ENCODE measurements around the gene ARHGAP32. TPM values are rescaled to one million over a fixed set of nuclear protein-coding genes. Genes with fewer than 3 reads are reported as not detected.

The ARHGAP32 gene
- total RNA-seq, 1 experiment from 2014 or later = 22.0 TPM

GRCh38 chr11:128949791-128950454, 242.2 kb downstream of the ARHGAP32 start:
- no peaks in the 10 kb centered on the region; a peak in 1 of 4 replicates for H3K4me1 Mint-ChIP-seq
- H3K9me3 Mint-ChIP-seq = no peaks in the 10 kb centered on the region; a peak in 2 of 5 replicates
- Histone ChIP-seq H2BK15ac (ENCODE audit: low read depth, low read length) (no peak overlapping the region), H3K18ac (ENCODE audit: insufficient read length, low read depth, low read length) (no peak overlapping the region), H2BK12ac (ENCODE audit: insufficient read length, low read depth, low read length) (no peak overlapping the region), H3K23me2 (ENCODE audit: insufficient read length, low read depth, low read length, poor library complexity, severe bottlenecking) (no peaks in the 10 kb centered on the region), H2AFZ (ENCODE audit: low read length) (no peak overlapping the region), H2BK120ac (ENCODE audit: low read depth, low read length, poor library complexity, severe bottlenecking) (no peak overlapping the region), H3K27ac (ENCODE audit: insufficient read length, low read depth, low read length) (no peak overlapping the region), H3K9me3 (ENCODE audit: control insufficient read depth, low read depth, low read length) (no peaks in the 10 kb centered on the region), H3K79me1 (ENCODE audit: insufficient read depth, low read depth, low read length, poor library complexity, severe bottlenecking) (no peaks in the 10 kb centered on the region), H2BK20ac (ENCODE audit: low read depth, low read length, poor library complexity, severe bottlenecking) (no peak overlapping the region), H3K23ac (ENCODE audit: insufficient read length, low read depth, low read length) (no peak overlapping the region), H3K9ac (ENCODE audit: extremely low read depth, insufficient read length, low read length) (no peak overlapping the region), H3K27me3 (ENCODE audit: insufficient read depth, low read length) (peaks cover 2% of the 10 kb centered on the region; the same call in 1 of the 2 replicates), H3K4me1 (ENCODE audit: insufficient read depth, low read length) (no peaks in the 10 kb centered on the region), H4K8ac (replicated peaks; ENCODE audit: insufficient read length, low read depth, low read length) (no peak overlapping the region), H4K20me1 (ENCODE audit: control insufficient read depth, insufficient read depth, insufficient read length) (no peaks in the 10 kb centered on the region), H4K5ac (ENCODE audit: insufficient read length, low read depth, low read length) (no peak overlapping the region), H2AK5ac (ENCODE audit: insufficient read length, low read length) (no peak overlapping the region), H3K14ac (ENCODE audit: insufficient read depth, low read length) (no peak overlapping the region), H4K91ac (ENCODE audit: insufficient read length, low read depth, low read length) (no peak overlapping the region), H3K79me2 (ENCODE audit: insufficient read depth, low read length) (no peaks in the 10 kb centered on the region), H3K4me2 (ENCODE audit: insufficient read depth, insufficient read length, low read length) (no peak overlapping the region), H3K4ac (ENCODE audit: low read depth, low read length) (no peak overlapping the region), H3T11ph (ENCODE audit: low read length) (no peak overlapping the region), H2BK5ac (ENCODE audit: insufficient read length, low read length) (no peak overlapping the region), H3K56ac (ENCODE audit: insufficient read length, low read depth, low read length) (no peak overlapping the region)
- H3K4me3 Mint-ChIP-seq = no peak overlapping the region
- peaks cover 34% of the 10 kb centered on the region for H3K27me3 Mint-ChIP-seq (ENCODE audit: low read depth)
- no peak for DNase-seq
- no peak overlapping the region for H3K27ac Mint-ChIP-seq
- no CpG with 5 or more reads among the region's 13 CpGs for WGBS (ENCODE audit: extremely low coverage, insufficient read length, low lambda C conversion rate)
- TF ChIP-seq CTCF (conservative IDR thresholded peaks at IDR 0.05) = no peak
- no peaks in the 10 kb centered on the region; a peak in 1 of 7 replicates for H3K36me3 Mint-ChIP-seq (ENCODE audit: insufficient read depth in 1 of 3, low read depth in 3 of 3)
